ENCODE results near the gene MSANTD7. TPM values are rescaled to one million over a fixed set of nuclear protein-coding genes. Genes with fewer than 3 reads are reported as not detected.

Gene MSANTD7
- total RNA-seq, 1 donor from 2014 or later = 13.8 TPM

DNA sequence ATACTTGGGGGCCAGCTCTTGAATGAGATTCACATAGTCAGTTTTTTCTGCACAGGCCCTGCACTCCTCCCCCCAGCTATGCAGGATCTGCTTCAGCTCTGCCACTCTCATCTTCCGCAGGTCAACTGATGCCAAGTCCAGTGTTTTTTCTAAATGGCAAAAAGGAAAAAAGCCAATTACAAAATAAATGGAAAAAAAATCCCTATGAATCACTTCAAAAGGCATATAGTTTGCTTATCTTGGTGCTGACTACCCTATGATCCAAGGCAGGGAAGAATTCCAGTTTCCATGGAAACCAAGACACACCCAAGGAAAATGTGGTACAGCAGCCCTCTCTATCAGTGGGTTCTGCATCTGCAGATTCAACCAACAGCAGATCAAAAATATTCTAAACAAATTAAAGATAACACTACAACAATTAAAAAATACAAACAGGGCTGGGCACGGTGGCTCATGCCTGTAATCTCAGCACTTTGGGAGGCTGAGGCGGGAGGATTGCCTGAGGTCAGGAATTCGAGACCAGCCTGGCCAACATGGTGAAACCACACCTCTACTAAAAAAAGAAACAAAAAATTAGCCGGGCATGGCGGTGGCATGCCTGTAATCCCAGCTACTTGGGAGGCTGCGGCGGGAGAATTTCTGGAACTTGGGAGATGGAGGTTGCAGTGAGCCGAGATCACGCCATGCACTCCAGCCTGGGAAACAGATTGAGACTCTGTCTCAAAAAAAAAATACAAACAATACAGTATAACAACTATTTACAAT lies 17.9 kb upstream of the MSANTD7 start:
- no peak overlapping the region for H3K27ac Mint-ChIP-seq (ENCODE audit: unreplicated experiment)
- no peaks in the 10 kb centered on the region for H3K27me3 Mint-ChIP-seq (ENCODE audit: unreplicated experiment)
- H3K9me3 Mint-ChIP-seq (ENCODE audit: unreplicated experiment) = no peaks in the 10 kb centered on the region
- no peak for DNase-seq (ENCODE audit: extremely low spot score, unreplicated experiment)
- no peaks in the 10 kb centered on the region for H3K36me3 Mint-ChIP-seq (ENCODE audit: unreplicated experiment)
- no peak overlapping the region for H3K4me3 Mint-ChIP-seq (ENCODE audit: unreplicated experiment)
- peaks cover 15% of the 10 kb centered on the region for H3K4me1 Mint-ChIP-seq (ENCODE audit: unreplicated experiment)
- TF ChIP-seq, protein P1, sequence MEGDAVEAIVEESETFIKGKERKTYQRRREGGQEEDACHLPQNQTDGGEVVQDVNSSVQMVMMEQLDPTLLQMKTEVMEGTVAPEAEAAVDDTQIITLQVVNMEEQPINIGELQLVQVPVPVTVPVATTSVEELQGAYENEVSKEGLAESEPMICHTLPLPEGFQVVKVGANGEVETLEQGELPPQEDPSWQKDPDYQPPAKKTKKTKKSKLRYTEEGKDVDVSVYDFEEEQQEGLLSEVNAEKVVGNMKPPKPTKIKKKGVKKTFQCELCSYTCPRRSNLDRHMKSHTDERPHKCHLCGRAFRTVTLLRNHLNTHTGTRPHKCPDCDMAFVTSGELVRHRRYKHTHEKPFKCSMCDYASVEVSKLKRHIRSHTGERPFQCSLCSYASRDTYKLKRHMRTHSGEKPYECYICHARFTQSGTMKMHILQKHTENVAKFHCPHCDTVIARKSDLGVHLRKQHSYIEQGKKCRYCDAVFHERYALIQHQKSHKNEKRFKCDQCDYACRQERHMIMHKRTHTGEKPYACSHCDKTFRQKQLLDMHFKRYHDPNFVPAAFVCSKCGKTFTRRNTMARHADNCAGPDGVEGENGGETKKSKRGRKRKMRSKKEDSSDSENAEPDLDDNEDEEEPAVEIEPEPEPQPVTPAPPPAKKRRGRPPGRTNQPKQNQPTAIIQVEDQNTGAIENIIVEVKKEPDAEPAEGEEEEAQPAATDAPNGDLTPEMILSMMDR (IDR thresholded peaks at IDR 0.05) = no peak

DNA sequence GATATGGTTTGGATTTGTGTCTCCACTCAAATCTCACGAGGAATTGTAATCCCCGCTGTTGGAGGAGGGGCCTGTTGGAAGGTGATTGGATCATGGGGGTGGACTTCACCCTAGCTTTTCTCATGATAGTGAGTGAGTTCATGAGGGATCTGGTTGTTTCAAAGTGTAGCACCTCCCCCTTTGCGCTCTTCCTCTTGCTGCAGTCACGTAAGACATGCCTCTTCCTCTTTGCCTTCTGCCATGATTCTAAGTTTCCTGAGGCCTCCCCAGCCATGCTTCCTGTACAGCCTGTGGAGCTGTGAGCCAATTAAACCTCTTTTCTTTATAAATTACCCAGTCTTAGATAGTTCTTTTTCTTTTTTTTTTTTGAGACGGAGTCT lies 17.3 kb upstream of the MSANTD7 start:
- Mint-ChIP-seq H3K36me3 (ENCODE audit: unreplicated experiment) (no peaks in the 10 kb centered on the region), H3K4me3 (ENCODE audit: unreplicated experiment) (no peak overlapping the region), H3K27ac (ENCODE audit: unreplicated experiment) (no peak overlapping the region), H3K4me1 (ENCODE audit: unreplicated experiment) (peaks cover 15% of the 10 kb centered on the region), H3K9me3 (ENCODE audit: unreplicated experiment) (no peaks in the 10 kb centered on the region), H3K27me3 (ENCODE audit: unreplicated experiment) (peaks cover 1% of the 10 kb centered on the region)
- no peak for DNase-seq (ENCODE audit: extremely low spot score, unreplicated experiment)
- TF ChIP-seq, protein P1 (IDR thresholded peaks at IDR 0.05) = no peak

- TF ChIP-seq, protein P1 (IDR thresholded peaks at IDR 0.05) = no peak
- H3K4me1 Mint-ChIP-seq (ENCODE audit: unreplicated experiment) = peaks cover 15% of the 10 kb centered on the region
- no peak for DNase-seq (ENCODE audit: extremely low spot score, unreplicated experiment)
- H3K36me3 Mint-ChIP-seq (ENCODE audit: unreplicated experiment) = no peaks in the 10 kb centered on the region
- H3K27ac Mint-ChIP-seq (ENCODE audit: unreplicated experiment) = no peak overlapping the region
- H3K9me3 Mint-ChIP-seq (ENCODE audit: unreplicated experiment) = no peaks in the 10 kb centered on the region
- H3K27me3 Mint-ChIP-seq (ENCODE audit: unreplicated experiment) = peaks cover 9% of the 10 kb centered on the region
- H3K4me3 Mint-ChIP-seq (ENCODE audit: unreplicated experiment) = no peak overlapping the region
Observed at GRCh38 chr10:14821635-14822375, 16.3 kb upstream of the MSANTD7 start.

- Mint-ChIP-seq H3K9me3 (ENCODE audit: unreplicated experiment) (no peaks in the 10 kb centered on the region), H3K36me3 (ENCODE audit: unreplicated experiment) (no peaks in the 10 kb centered on the region), H3K27me3 (ENCODE audit: unreplicated experiment) (peaks cover 9% of the 10 kb centered on the region), H3K27ac (ENCODE audit: unreplicated experiment) (peak overlapping the region; percentile 35), H3K4me1 (ENCODE audit: unreplicated experiment) (peaks cover 15% of the 10 kb centered on the region), H3K4me3 (ENCODE audit: unreplicated experiment) (no peak overlapping the region)
- TF ChIP-seq, protein P1 (IDR thresholded peaks at IDR 0.05) = peak; percentile 81
- no peak for DNase-seq (ENCODE audit: extremely low spot score, unreplicated experiment)
Observed at GRCh38 chr10:14822879-14823755, 15.0 kb upstream of the MSANTD7 start.
